ENCODE results near the gene SHLD1. TPM values are rescaled to one million over a fixed set of nuclear protein-coding genes. Genes with fewer than 3 reads are reported as not detected.
"Not testable (repeated sequence)": the region's sequence is repeated elsewhere in the genome, so short reads cannot be mapped to it uniquely, and the experiment has no call there.

Gene SHLD1
- total RNA-seq, 1 donor from 2014 or later = 10.0 TPM

- Mint-ChIP-seq H3K4me1 (no peaks in the 10 kb centered on the region), H3K36me3 (no peaks in the 10 kb centered on the region), H3K27ac (no peak overlapping the region), H3K27me3 (ENCODE audit: low read depth) (peaks cover 20% of the 10 kb centered on the region), H3K4me3 (no peak overlapping the region), H3K9me3 (no peaks in the 10 kb centered on the region)
- no peak for DNase-seq (ENCODE audit: low spot score in 2 of 2, unreplicated experiment in 2 of 2)
- TF ChIP-seq CTCF (IDR thresholded peaks at IDR 0.05; ENCODE audit: unreplicated experiment) = no peak
These were observed 29.5 kb upstream of the SHLD1 start for GRCh38 chr20:5720696-5721095.

- H3K9me3 Mint-ChIP-seq; H3K4me1 Mint-ChIP-seq; H3K4me3 Mint-ChIP-seq; H3K36me3 Mint-ChIP-seq; DNase-seq (ENCODE audit: low spot score in 2 of 2, unreplicated experiment in 2 of 2); H3K27ac Mint-ChIP-seq: not testable (repeated sequence)
- peaks cover 20% of the 10 kb centered on the region for H3K27me3 Mint-ChIP-seq (ENCODE audit: low read depth)
These were observed 28.8 kb upstream of the SHLD1 start for GRCh38 chr20:5721356-5721755.

DNA sequence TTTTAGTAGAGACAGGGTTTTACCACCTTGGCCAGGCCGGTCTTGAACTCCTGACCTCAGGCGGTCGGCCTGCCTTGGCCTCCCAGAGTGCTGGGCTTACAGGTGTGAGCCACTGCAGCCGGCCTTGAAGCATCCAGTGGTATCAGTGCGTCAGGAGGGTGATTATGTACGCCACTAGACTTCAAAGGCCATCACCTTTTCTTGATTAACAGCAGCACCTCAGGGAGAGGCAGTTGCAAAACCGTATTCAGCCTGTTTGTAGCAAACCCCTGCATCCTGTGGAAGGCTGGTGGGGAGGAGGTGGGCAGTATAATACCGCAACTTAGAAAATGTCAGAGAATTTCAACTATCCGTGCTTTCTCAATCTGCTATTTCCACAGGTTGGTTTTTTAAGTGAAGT, 27.3 kb upstream of the SHLD1 start:
- DNase-seq (ENCODE audit: low spot score in 2 of 2, unreplicated experiment in 2 of 2) = no peak
- H3K9me3 Mint-ChIP-seq = peaks cover 11% of the 10 kb centered on the region
- no peak for TF ChIP-seq CTCF (IDR thresholded peaks at IDR 0.05; ENCODE audit: unreplicated experiment)
- no peak overlapping the region for H3K27ac Mint-ChIP-seq
- H3K4me1 Mint-ChIP-seq = no peaks in the 10 kb centered on the region
- H3K36me3 Mint-ChIP-seq = no peaks in the 10 kb centered on the region
- H3K4me3 Mint-ChIP-seq = no peak overlapping the region
- peaks cover 25% of the 10 kb centered on the region for H3K27me3 Mint-ChIP-seq (ENCODE audit: low read depth)

DNA sequence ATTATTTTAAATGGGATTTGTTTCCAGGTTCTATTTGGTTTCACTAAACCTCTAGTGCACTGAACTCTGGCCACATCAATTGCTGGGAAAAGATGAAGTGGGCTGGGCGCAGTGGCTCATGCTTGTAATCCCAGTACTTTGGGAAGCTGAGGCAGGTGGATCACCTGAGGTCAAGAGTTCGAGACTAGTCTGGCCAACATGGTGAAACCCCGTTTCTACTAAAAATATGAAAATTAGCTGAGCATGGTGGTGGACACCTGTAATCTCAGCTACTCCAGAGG, 25.1 kb upstream of the SHLD1 start:
- not testable (repeated sequence) for H3K4me1 Mint-ChIP-seq; DNase-seq (ENCODE audit: low spot score in 2 of 2, unreplicated experiment in 2 of 2); H3K36me3 Mint-ChIP-seq; H3K4me3 Mint-ChIP-seq; H3K27ac Mint-ChIP-seq
- Mint-ChIP-seq H3K27me3 (ENCODE audit: low read depth) (peaks cover 12% of the 10 kb centered on the region), H3K9me3 (peaks cover 11% of the 10 kb centered on the region)

- H3K36me3 Mint-ChIP-seq = no peaks in the 10 kb centered on the region
- no peak for DNase-seq (ENCODE audit: low spot score in 2 of 2, unreplicated experiment in 2 of 2)
- H3K4me1 Mint-ChIP-seq = no peaks in the 10 kb centered on the region
- H3K4me3 Mint-ChIP-seq = no peak overlapping the region
- no peak overlapping the region for H3K27ac Mint-ChIP-seq
- peaks cover 14% of the 10 kb centered on the region for H3K27me3 Mint-ChIP-seq (ENCODE audit: low read depth)
- H3K9me3 Mint-ChIP-seq = peaks cover 11% of the 10 kb centered on the region
- TF ChIP-seq CTCF (IDR thresholded peaks at IDR 0.05; ENCODE audit: unreplicated experiment) = no peak
These were observed 23.1 kb upstream of the SHLD1 start for GRCh38 chr20:5727018-5727515.

DNA sequence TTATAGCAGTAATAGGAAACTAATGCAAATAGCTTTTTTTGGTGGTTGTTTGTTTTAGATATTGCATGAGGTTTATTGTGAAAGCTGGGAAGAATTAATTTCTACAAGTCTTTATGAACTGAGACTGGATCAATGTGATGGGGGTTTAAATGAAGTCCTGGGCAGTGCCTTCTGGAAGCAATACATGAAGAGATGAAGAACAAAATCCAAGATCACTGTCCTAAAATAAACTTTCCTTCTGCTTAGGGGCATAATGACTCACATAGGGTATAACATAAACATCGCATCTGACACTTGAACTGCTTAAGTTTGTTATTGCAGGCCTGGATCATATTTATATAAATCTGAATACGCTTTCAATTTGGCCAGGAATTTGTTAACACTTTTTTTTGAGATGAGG, 20.9 kb upstream of the SHLD1 start:
- Mint-ChIP-seq H3K27ac (no peak overlapping the region), H3K36me3 (no peaks in the 10 kb centered on the region), H3K27me3 (ENCODE audit: low read depth) (peaks cover 24% of the 10 kb centered on the region), H3K4me1 (no peaks in the 10 kb centered on the region), H3K9me3 (peaks cover 11% of the 10 kb centered on the region), H3K4me3 (no peak overlapping the region)
- TF ChIP-seq CTCF (IDR thresholded peaks at IDR 0.05; ENCODE audit: unreplicated experiment) = no peak
- no peak for DNase-seq (ENCODE audit: low spot score in 2 of 2, unreplicated experiment in 2 of 2)

DNA sequence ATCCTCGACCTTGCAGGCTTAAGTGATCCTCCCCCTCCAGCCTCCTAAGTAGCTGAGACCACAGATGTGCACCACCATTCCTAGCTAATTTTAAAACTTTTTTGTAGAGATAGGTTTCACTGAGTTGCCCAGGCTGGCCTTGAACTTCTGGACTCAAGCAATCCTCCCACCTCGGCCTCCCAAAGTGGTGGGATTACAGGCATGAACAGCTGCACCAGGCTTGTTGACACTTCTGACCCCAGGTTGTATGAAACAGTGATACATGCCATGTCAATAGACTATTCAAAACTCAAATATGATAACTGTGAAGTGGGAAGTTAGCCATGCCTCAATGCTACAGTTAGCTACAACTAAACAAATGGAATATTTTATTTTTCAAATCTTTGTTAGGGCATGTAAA, 20.1 kb upstream of the SHLD1 start:
- H3K27ac Mint-ChIP-seq = no peak overlapping the region
- no peaks in the 10 kb centered on the region for H3K4me1 Mint-ChIP-seq
- H3K9me3 Mint-ChIP-seq = peaks cover 13% of the 10 kb centered on the region
- DNase-seq (ENCODE audit: low spot score in 2 of 2, unreplicated experiment in 2 of 2) = no peak
- H3K27me3 Mint-ChIP-seq (ENCODE audit: low read depth) = peaks cover 24% of the 10 kb centered on the region
- no peak for TF ChIP-seq CTCF (IDR thresholded peaks at IDR 0.05; ENCODE audit: unreplicated experiment)
- H3K4me3 Mint-ChIP-seq = no peak overlapping the region
- no peaks in the 10 kb centered on the region for H3K36me3 Mint-ChIP-seq

Measured in mesothelial cell of epicardium (in vitro differentiated cells).